ENCODE data around the gene ZBTB49. TPM values are rescaled to one million over a fixed set of nuclear protein-coding genes. Genes with fewer than 3 reads are reported as not detected.

Gene ZBTB49
- total RNA-seq, 4 donors from 2014 or later = 2.4 to 11.2 (median 6.0) TPM

DNA sequence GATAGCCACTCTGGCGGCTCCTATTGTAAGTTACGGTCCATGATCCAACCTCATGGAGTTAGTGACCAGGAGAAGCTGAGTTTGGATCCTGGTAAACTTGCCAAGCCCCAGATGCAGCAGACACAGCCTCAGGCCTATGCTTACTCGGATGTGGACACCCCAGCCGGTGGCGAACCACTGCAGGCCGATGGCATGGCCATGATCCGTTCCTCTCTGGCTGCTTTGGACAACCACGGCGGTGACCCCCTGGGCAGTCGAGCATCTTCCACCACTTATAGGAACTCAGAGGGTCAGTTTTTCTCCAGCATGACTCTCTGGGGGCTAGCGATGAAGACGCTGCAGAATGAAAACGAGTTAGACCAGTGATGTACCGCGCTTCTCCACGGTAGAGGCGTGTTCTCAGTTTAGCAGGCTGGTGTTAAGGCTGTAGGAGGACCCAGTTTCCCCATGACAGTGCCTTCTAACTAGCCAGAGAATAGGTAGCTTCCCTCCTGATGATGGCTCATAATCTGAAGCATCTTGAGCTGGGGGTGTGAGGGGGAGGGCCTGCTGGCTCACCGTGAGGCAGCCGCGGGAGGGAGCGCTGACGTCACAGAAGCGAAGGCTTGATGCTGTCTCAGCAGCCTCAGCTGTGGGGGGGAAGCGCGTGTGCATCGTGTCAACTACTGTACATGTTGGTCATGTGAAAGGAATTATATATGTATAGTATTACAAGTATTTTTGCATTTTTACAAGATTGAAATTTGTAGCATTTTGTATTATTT, 31.1 kb downstream of the ZBTB49 start:
- Histone ChIP-seq H3K4me3 (no peak overlapping the region), H3K27ac (no peak overlapping the region), H3K4me1 (no peaks in the 10 kb centered on the region), H3K9me3 (no peaks in the 10 kb centered on the region), H3K27me3 (no peaks in the 10 kb centered on the region), H3K36me3 (peaks cover 0 to 13% (median 5%) of the 10 kb centered on the region in 4 donors)
- in situ Hi-C loops (cut with MboI; ENCODE audit: low pct_ligation_motif_present in 1 of 4, low pct_unique_long_range_greater_than_20kb in 1 of 4, low sequenced_read_pairs in 3 of 4) (no loop called here), intact Hi-C loops (cut with DNase I; ENCODE audit: low total_unique reads) (no loop called here)
- TF ChIP-seq POLR2A (IDR thresholded peaks at IDR 0.05) = no peak
- TF ChIP-seq POLR2AphosphoS5 (IDR thresholded peaks at IDR 0.05) = no peak
- TF ChIP-seq EP300 (IDR thresholded peaks at IDR 0.05; ENCODE audit: low read depth) = no peak
- DNase-seq = no peak
- 89 to 96% methylated on average over 5 to 25 of the region's 26 CpGs for WGBS, 2 donors (ENCODE audit: low coverage in 1 of 2)

DNA sequence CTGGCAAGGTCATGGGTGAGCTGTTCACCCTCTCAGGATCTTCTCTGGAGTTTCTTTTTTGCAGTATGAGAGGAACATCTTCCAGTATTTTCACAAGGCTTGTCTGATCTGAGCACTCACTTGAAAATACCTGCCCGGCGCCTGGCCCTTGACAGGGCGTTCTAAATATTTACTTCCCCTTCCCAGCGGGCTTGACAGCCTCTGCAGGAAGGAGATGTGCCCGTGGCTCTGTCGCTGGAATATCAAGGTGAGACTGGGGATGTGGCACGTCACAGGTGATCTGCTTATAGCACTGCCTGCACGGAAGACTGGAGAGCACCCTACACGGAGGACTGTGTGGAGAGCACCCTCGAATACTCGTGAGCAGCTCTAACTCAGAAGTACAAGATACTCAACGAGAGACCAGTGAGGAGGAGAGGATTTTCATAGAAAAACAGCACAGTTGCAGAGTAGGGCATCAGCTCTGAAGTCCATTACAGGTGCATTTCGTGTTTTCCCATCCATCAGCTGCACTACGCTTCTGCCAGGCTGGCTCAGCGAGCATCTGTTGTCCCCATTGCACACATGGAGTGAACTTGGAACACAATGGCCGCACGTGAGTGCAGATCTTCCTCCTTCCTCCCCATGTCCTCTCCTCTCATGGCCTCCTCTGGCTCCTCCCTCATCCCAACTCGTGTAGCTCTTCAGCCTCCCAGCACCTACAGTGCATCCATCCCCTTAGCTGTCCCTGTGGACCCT, 32.1 kb downstream of the ZBTB49 start:
- intact Hi-C loops (cut with DNase I; ENCODE audit: low total_unique reads) (no loop called here), in situ Hi-C loops (cut with MboI; ENCODE audit: low pct_ligation_motif_present in 1 of 4, low pct_unique_long_range_greater_than_20kb in 1 of 4, low sequenced_read_pairs in 3 of 4) (no loop called here)
- H3K9me3 ChIP-seq = no peaks in the 10 kb centered on the region
- H3K27me3 ChIP-seq = no peaks in the 10 kb centered on the region
- 86 to 100% methylated on average over 2 to 18 of the region's 18 CpGs for WGBS, 2 donors (ENCODE audit: low coverage in 1 of 2)
- H3K4me1 ChIP-seq = no peaks in the 10 kb centered on the region
- H3K4me3 ChIP-seq = no peak overlapping the region
- no peak for DNase-seq
- H3K36me3 ChIP-seq = peaks cover 0 to 10% (median 4%) of the 10 kb centered on the region in 4 donors
- no peak for TF ChIP-seq POLR2A (IDR thresholded peaks at IDR 0.05)
- TF ChIP-seq, protein P1, sequence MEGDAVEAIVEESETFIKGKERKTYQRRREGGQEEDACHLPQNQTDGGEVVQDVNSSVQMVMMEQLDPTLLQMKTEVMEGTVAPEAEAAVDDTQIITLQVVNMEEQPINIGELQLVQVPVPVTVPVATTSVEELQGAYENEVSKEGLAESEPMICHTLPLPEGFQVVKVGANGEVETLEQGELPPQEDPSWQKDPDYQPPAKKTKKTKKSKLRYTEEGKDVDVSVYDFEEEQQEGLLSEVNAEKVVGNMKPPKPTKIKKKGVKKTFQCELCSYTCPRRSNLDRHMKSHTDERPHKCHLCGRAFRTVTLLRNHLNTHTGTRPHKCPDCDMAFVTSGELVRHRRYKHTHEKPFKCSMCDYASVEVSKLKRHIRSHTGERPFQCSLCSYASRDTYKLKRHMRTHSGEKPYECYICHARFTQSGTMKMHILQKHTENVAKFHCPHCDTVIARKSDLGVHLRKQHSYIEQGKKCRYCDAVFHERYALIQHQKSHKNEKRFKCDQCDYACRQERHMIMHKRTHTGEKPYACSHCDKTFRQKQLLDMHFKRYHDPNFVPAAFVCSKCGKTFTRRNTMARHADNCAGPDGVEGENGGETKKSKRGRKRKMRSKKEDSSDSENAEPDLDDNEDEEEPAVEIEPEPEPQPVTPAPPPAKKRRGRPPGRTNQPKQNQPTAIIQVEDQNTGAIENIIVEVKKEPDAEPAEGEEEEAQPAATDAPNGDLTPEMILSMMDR (IDR thresholded peaks at IDR 0.05) = no peak
- no peak for TF ChIP-seq EP300 (IDR thresholded peaks at IDR 0.05; ENCODE audit: low read depth)
- no peak for TF ChIP-seq POLR2AphosphoS5 (IDR thresholded peaks at IDR 0.05)
- H3K27ac ChIP-seq = no peak overlapping the region

DNA sequence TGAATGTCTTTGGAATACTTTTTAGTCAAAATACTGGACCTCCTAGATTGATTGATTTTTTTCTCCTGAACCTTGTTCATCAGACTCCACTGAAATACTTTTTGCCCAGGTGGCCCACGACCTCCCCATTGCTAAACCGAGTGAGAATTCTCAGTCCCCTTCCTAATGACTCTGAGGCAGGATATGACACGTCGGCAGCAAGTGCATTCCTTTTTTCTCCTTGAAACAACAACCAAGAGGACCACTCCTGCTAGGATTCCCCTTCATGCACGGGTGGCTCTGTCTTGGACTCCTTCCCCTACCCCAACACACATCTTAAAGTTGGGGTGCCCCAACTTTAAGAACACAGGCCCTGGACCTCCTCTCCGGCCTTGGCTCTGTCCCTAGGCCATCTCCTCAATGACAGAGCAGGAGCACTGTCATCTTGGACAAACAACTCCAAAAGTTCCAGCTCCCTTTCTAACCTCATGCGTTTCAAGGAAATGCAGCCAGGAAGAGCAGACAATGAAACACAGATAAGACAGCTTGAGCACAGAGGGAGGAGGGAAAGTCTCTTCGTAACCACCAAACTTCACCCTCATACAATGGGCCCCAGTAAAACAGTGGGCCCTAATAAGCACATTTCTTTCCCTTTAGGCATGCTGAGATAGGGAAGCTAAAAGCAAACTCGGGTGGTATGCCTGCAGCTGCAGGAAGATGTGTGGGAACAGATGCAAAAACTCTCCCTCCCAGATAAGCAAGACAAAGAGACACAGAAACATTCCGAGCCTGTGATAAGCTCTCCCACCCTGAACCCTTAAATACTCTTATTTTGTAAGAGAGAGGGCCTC, 33.9 kb downstream of the ZBTB49 start:
- 58 to 75% methylated on average over 2 to 10 of the region's 10 CpGs for WGBS, 2 donors (ENCODE audit: low coverage in 1 of 2)
- Histone ChIP-seq H3K27ac (no peak overlapping the region), H3K36me3 (peaks cover 0 to 10% (median 3%) of the 10 kb centered on the region in 4 donors), H3K4me3 (no peak overlapping the region), H3K4me1 (no peaks in the 10 kb centered on the region), H3K27me3 (no peaks in the 10 kb centered on the region), H3K9me3 (no peaks in the 10 kb centered on the region)
- intact Hi-C loops (cut with DNase I; ENCODE audit: low total_unique reads) = no loop called here
- in situ Hi-C loops (cut with MboI; ENCODE audit: low pct_ligation_motif_present in 1 of 4, low pct_unique_long_range_greater_than_20kb in 1 of 4, low sequenced_read_pairs in 3 of 4) = no loop called here
- TF ChIP-seq, protein P1 (IDR thresholded peaks at IDR 0.05) = no peak
- no peak for TF ChIP-seq POLR2A (IDR thresholded peaks at IDR 0.05)
- no peak for TF ChIP-seq POLR2AphosphoS5 (IDR thresholded peaks at IDR 0.05)
- TF ChIP-seq EP300 (IDR thresholded peaks at IDR 0.05; ENCODE audit: low read depth) = no peak
- no peak for DNase-seq

DNA sequence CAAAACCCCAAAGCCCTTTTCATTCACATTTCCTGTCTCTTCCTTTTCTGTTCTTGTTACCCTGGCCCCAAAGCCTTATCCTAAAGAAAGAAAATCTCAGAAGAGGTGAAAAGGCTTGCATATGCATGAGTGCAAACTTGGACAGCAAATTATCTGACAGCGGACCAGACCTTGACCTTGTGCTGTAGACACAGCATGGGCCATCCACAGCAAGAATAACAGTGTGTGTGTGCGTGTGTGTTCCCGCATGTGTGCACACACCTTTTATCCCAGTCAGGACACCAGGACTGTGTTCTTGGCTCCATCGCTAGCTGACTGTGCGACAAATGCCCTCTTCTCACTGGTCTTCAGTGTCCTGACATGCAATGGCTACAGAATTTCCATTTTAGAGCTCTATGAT, 35.3 kb downstream of the ZBTB49 start:
- WGBS, 2 donors (ENCODE audit: low coverage in 1 of 2) = 96% methylated on average over 5 of the region's 5 CpGs; no CpG with 5 or more reads in 1 of the 2 donors
- in situ Hi-C loops (cut with MboI; ENCODE audit: low pct_ligation_motif_present in 1 of 4, low pct_unique_long_range_greater_than_20kb in 1 of 4, low sequenced_read_pairs in 3 of 4) = no loop called here
- intact Hi-C loops (cut with DNase I; ENCODE audit: low total_unique reads) = no loop called here
- H3K4me3 ChIP-seq = no peak overlapping the region
- no peaks in the 10 kb centered on the region for H3K9me3 ChIP-seq
- no peaks in the 10 kb centered on the region for H3K27me3 ChIP-seq
- no peaks in the 10 kb centered on the region for H3K4me1 ChIP-seq
- peaks cover 0 to 10% (median 3%) of the 10 kb centered on the region in 4 donors for H3K36me3 ChIP-seq
- TF ChIP-seq, protein P1 (IDR thresholded peaks at IDR 0.05) = no peak
- TF ChIP-seq POLR2A (IDR thresholded peaks at IDR 0.05) (no peak), POLR2AphosphoS5 (IDR thresholded peaks at IDR 0.05) (no peak), EP300 (IDR thresholded peaks at IDR 0.05; ENCODE audit: low read depth) (no peak)
- no peak overlapping the region for H3K27ac ChIP-seq
- no peak for DNase-seq
